NCI-H69 (cell line): Measurements from ENCODE around the gene NDUFS6.
A peak's percentile ranks its signal among the peaks of the same experiment; 100 is the strongest.

ENCODE experiments used
- DNase-seq: peaks from one replicate; lab custom pipeline; 2025; lab: John Stamatoyannopoulos, UW

NDUFS6 gene

DNA sequence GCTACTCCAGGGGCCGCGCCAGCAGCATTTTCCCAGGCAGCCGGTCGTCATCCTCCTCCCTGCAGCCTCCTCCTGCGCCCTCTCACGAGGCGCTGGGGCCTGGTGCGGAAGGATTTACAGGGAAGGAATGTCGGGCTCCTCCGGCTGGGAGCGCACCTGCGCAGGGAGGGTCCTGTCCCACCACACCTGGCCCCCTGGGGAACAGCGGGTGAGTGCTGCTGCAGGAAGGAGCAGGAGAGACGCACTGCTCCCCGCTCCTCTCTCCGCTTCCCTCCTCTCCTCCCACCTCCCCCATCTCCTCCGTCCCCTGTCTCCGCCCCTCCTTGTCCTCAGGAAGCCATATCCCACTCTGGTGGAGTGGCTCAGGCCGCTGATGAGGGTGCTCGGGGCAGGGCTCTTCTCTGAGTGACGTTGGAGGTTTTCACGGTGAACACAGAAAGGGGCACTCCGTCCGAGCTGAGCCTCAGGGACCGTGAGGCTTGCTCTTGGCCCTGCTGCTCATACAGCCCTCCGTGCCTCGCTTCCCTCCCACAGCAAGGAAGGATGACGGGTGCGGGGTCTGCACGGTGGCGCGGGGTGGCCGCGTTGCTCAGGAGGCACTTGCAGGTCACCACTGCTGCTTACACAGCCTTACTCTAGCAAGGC lies 50.2 kb downstream of the NDUFS6 start:
- DNase-seq = peak; percentile 7

- no peak for DNase-seq
These were observed 51.2 kb downstream of the NDUFS6 start for GRCh38 chr5:1852324-1852947.

- DNase-seq = no peak
These were observed 52.3 kb downstream of the NDUFS6 start for GRCh38 chr5:1853531-1853930.

DNA sequence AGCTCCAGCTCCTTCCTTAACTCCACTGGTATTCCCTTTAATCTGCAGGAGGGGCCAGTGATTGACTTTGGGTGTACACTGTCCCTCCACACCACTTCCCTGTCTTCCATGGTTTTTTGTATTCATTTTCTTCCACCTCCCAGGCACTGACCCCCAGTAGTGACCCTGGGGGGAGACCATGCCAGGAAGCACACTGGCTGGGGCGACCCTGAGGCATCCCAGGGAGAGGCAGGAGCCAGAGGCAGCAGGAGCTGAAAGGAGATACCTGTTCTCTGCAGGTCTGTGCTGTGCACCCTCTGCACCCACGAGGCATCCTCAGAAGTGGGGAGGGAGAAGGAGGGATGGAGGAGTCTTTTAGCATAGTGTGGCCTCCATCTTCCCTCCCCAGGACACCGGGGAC lies 53.9 kb downstream of the NDUFS6 start:
- no peak for DNase-seq

DNA sequence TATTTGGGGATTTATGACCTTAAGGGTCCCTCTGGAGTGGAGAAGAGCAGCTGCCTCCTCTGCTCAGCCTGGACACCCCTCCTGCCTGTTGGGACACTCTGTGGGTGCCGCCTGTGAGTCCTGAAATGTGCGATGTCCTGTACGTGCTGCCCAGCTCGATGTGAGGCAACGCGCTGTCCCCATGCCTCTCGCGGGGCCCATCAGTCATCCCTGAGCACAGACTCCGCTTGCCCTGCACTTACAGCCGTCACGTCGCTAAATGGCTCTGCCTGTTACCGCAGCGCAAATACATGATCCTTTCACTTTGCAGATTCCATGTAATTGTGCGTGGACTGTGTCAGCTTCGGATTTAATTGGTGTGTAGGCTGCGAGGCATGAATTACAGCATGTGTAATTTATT lies 54.4 kb downstream of the NDUFS6 start:
- DNase-seq = no peak

GRCh38 chr5:1856596-1857255 lies 55.5 kb downstream of the NDUFS6 start:
- no peak for DNase-seq

DNA sequence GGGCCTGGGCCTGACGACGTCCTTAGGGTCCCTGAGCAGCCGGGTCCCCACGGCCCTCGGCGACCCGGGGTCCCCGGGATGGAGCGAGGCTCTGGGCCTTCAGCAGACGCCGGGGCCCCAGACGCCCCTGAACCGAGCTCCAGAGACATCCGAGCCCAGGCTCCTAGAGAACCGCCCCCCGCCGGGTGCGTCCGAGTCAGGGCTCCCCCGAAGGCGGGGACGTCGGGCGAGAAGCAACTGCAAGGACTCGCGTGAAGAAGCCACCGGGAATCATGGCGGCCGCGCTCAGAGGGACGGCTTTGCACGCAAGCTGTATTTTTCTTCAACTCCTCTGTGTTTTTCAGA lies 56.0 kb downstream of the NDUFS6 start:
- no peak for DNase-seq

DNA sequence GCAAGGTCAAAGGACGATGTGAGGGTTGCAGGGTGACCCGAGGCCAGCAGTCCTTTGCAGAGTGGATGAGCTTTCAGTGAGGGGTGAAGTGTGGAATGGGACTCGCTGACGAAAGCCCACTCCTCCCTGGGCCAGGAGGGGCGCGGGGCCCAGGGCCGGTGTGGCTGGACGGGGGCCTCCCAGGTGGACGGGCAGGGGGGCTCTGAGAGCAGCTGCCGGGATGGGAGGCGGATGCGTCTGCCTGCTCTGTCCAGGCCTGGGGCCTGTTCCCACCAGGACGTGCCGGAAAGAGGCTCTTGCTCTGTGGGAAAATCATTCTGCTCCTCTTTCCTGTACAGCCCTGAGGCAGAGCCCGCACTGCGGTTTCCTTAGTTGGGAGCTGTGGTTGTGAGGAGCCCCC lies 57.2 kb downstream of the NDUFS6 start:
- DNase-seq = no peak

DNA sequence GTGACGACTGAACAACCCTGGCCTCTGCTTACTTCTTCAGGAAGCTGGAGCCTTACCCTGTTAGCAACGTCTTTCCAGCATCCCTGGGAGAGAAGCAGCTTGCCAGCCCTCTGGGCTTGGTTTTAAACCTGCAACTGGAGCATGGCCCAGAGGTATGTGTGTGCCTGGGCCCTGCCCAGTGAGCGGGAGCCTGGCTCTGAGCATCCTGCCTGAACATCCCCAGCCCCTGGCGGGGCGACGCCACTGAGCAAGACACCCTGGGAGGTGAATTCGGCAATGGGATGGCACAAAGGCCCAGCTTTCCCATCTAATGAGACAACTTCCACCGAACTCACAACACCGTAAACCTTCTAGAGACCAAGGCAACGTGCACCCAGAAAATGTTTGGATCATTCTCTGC lies 57.9 kb downstream of the NDUFS6 start:
- no peak for DNase-seq

DNA sequence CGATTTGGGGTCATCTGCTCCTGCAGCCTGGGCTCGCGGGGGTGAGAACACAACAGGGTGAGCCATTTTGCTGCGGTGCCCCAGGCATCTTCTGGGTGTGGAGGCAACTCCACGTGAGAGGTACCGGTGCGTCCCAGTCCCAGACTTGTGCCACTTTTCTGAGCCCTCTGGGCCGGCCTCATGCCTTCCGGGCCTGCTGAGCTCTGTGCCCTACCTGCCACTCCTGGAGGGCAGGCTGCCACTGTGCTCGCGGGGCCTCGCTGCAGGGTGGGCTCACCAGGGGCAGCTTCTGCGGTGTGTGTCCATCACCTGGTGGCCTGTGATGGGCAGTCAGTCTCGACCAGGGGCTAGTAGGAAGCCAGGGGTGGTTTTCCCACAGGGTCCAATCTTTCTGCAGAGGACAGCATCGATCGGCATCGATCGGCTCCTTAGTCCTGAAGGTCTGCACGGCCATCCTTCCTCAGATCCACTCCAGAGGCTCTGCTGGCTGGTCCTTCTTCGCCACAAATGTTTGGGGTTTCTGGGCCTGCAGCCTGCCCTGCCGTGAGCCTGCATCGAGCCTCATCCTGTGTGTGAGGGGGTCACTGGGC lies 58.9 kb downstream of the NDUFS6 start:
- DNase-seq = no peak

GRCh38 chr5:1860949-1861348 lies 59.7 kb downstream of the NDUFS6 start:
- DNase-seq = no peak

DNA sequence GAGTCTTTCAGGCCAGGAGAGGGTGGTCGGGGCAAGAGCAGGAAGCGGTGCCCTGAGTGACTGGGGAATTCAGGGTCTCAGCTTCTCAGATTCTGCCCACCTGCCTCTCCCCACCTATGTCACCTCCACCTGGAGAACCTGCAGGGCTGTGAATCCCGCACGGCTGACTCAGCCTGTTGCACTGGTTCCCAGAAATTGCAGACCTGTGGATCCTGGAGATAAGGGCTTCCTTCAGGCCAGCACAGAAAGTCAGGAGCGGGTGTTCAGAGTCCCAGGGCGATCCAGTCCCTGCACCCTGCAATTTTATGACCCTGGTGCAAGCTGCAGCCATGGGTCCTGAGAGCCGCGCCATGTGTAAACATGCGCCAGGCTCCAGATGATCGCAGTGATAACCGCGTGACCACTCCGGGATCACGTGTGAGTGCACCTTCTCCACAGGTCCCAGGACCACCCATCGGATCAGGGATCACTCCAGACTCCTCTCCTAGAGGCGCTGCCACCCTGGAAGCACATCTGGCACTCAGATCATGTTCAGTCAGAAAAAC lies 63.8 kb downstream of the NDUFS6 start:
- DNase-seq = no peak

- no peak for DNase-seq
These were observed 64.3 kb downstream of the NDUFS6 start for GRCh38 chr5:1865486-1865885.
